Left lung (tissue), 10 donors: ENCODE data around the gene ZNF236. TPM values are rescaled to one million over a fixed set of nuclear protein-coding genes. Genes with fewer than 3 reads are reported as not detected.
"Not testable (repeated sequence)": the region's sequence is repeated elsewhere in the genome, so short reads cannot be mapped to it uniquely, and the experiment has no call there.

Source experiments
- ATAC-seq: fragments of 200-7000 bp; cut with Tn5 transposase; one replicate; pipeline ENCODE4 v1.9.1; 2020; ENCODE audit warnings: moderate library complexity
- DNase-seq, 4 donors: peaks; one replicate each; pipeline ENCODE4 v3.0.0-alpha.2; 2013 to 2020
- H3K27ac ChIP-seq, 2 donors: fragments of 200-600 bp; sonication (generic) in 1 of 2; one replicate each; pipeline versions ENCODE4 v1.5.0 to v1.8.0; 2020 to 2021
- H3K27me3 ChIP-seq, 2 donors: fragments of 200-600 bp; sonication (generic) in 1 of 2; one replicate each; pipeline versions ENCODE4 v1.5.0 to v1.8.0; 2020 to 2021
- H3K36me3 ChIP-seq, 2 donors: fragments of 200-600 bp; sonication (generic) in 1 of 2; one replicate each; pipeline versions ENCODE4 v1.5.0 to v1.8.0; 2020 to 2021
- H3K4me1 ChIP-seq, 2 donors: fragments of 200-600 bp; one replicate each; pipeline ENCODE4 v1.8.0; 2021
- H3K4me3 ChIP-seq, 2 donors: fragments of 200-600 bp; sonication (generic) in 1 of 2; one replicate each; pipeline versions ENCODE4 v1.5.0 to v1.8.0; 2020 to 2021; ENCODE audit warnings: mild to moderate bottlenecking in 1 of 2
- H3K9me3 ChIP-seq, 2 donors: fragments of 200-600 bp; sonication (generic) in 1 of 2; one replicate each; pipeline versions ENCODE4 v1.5.0 to v1.8.0; 2020 to 2021
- intact Hi-C, 2 donors: fragments of 100-400 bp; cut with DNase I; formaldehyde crosslinking; loops; one replicate each; pipeline versions ENCODE4 v1.11.2 to v1.14.2; 2022
- polyA plus RNA-seq, 6 donors: library from polyadenylated mRNA; unstranded; fragments of 120-200 nt; gene quantifications; one replicate each; pipeline ENCODE4 v1.2.1, GENCODE V29; 2013; ENCODE audit not compliant: insufficient read length in 6 of 6
- total RNA-seq, 2 donors: library from RNA; stranded (reverse); fragmentation: NEBNext Ultra II Directional; extraction: Animal tissue kit (Norgen Biotek cat#: 25700); gene quantifications; one replicate each; pipeline ENCODE4 v1.2.1, GENCODE V29; 2021
- TF ChIP-seq, protein P1 (sequence below), 2 donors: fragments of 200-600 bp; sonication (generic) in 1 of 2; IDR thresholded peaks; one replicate each; pipeline versions ENCODE4 v1.5.0 to v1.8.0; 2021; ENCODE audit warnings: antibody characterized with exemption in 2 of 2
- donor health status: DM: no; HTN: yes; CAD: no.
- donor health status: DM: no; HTN: no; CAD: no.

Gene ZNF236
- total and polyA plus RNA-seq, 8 donors: 10.9 to 15.1 (median 12.5) TPM

DNA sequence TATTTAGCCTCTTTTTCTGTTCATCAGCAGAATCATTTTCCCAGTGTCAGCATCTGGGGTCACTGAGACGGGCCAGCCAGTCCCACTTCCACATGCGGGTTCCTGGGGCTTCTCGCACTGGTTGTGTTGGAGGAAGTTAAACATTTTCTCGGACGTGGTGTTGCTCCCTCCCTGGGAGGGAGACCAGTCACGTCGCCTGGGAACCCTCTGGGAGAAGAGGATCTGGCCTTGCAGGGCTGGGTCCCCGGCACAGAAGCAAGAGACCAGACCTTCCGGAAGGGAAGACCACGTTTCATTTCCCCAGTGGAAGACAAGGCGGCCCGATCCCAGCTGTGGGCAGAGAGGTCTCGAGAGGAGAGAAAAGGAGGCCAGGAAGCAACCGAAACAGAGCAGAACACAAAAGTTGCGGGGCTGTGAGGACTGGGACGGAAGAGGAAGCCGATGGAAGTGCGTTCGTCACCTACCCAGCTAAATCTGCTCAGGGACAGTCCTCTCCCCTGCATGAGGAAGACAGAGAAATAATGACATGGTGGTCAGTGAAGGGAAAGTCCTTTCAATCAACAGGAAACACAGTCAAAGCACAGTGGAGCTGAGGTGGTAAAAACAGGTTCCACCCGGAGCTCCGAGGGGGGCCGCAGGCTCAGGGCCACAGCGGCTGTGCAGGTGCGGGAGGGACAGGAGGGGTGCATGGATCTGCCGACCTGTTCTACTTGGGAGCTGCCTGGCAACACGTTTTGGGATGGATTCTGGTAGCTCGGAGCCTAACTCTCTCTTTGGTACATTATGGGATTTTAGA is 165.9 kb downstream of the ZNF236 start:
- H3K4me3 ChIP-seq: no peak overlapping the region
- TF ChIP-seq, protein P1, sequence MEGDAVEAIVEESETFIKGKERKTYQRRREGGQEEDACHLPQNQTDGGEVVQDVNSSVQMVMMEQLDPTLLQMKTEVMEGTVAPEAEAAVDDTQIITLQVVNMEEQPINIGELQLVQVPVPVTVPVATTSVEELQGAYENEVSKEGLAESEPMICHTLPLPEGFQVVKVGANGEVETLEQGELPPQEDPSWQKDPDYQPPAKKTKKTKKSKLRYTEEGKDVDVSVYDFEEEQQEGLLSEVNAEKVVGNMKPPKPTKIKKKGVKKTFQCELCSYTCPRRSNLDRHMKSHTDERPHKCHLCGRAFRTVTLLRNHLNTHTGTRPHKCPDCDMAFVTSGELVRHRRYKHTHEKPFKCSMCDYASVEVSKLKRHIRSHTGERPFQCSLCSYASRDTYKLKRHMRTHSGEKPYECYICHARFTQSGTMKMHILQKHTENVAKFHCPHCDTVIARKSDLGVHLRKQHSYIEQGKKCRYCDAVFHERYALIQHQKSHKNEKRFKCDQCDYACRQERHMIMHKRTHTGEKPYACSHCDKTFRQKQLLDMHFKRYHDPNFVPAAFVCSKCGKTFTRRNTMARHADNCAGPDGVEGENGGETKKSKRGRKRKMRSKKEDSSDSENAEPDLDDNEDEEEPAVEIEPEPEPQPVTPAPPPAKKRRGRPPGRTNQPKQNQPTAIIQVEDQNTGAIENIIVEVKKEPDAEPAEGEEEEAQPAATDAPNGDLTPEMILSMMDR (IDR thresholded peaks at IDR 0.05): no peak
- peak overlapping the region; percentile 39 to 49 for H3K27ac ChIP-seq
- H3K9me3 ChIP-seq: no peaks in the 10 kb centered on the region
- no peaks in the 10 kb centered on the region for H3K4me1 ChIP-seq
- DNase-seq (peak in 1 of 4 donors; percentile 69), ATAC-seq (peak; percentile 37)
- H3K27me3 ChIP-seq: no peaks in the 10 kb centered on the region
- H3K36me3 ChIP-seq: no peaks in the 10 kb centered on the region
- intact Hi-C loops: loop anchor here in 1 of 2 donors (10.0 kb wide), 1 partner anchor 183 kb away; no protein-coding TSS in a partner anchor

DNA sequence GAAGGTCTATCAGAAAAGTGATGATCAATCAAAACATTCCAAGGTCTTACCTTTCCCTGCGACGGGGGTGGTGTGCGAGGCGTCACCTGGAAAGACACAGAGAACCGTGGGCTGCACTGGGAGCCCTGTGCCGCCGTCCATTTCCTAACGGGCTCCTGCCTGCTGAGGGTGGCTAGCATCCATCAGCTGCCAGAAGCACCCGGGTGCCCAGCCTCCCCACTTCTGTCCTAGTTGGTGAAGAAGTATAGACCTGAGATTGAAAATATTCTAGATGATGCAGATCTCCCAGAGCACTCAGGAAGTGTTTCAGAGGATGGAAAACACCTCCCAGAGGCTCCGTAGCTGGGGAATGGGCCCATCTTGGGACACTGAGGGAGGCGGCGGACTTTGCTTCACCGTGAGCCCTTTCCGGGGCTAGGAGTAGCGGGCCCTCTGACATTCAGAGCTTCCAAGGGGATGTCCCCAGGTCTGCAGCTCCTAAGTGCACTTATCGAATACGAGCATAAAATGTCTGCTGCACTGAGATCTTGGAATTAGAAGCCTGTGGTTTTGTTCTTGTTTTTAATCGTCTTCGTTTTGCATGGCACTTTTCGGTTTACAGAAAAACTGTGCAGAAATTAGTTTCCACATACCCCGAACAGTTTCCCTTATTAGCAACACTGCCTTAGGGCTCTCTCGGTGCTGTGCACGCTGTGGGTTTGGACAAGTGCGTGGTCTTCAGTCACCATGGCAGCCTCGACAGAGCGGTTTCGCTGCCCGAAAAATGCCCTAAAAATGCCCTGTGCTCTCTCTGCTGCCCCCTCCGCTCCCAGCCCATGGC is 166.7 kb downstream of the ZNF236 start:
- intact Hi-C loops: loop anchor here in 1 of 2 donors (10.0 kb wide), 1 partner anchor 184 kb away; no protein-coding TSS in a partner anchor
- H3K36me3 ChIP-seq: no peaks in the 10 kb centered on the region
- TF ChIP-seq, protein P1 (IDR thresholded peaks at IDR 0.05): no peak

DNA sequence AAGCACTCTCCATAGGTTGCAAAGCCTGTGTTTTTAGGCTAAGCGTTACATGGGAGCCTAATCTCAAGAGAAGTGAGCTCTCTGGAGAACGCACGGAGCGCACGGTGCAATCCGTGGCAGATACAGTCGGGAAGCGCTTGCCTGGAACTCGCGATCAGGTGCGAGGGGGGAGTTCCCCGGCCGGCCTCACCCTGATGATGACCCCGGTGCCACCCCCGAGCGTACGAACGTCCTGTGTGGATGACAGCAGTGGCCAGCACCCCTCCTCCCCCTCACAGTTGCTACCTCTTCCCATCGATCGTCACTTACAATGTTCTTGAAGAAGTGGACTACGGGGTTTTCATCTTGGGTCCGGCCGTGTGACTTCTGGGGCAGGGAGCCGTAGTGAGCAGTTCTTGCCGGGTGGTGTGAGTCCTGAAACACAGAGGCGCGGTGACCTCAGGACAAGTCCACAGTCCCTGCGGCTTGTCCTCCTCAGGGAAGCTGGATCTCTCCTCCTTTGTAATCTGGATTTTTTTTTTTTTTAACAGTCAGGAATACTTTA is 167.4 kb downstream of the ZNF236 start:
- ATAC-seq (no peak), DNase-seq (no peak)
- no peaks in the 10 kb centered on the region for H3K4me1 ChIP-seq
- H3K9me3 ChIP-seq: no peaks in the 10 kb centered on the region
- intact Hi-C loops: loop anchor here in 1 of 2 donors (10.0 kb wide), 1 partner anchor 185 kb away; no protein-coding TSS in a partner anchor
- TF ChIP-seq, protein P1 (IDR thresholded peaks at IDR 0.05): no peak
- H3K27ac ChIP-seq: no peak overlapping the region
- H3K36me3 ChIP-seq: no peaks in the 10 kb centered on the region
- H3K27me3 ChIP-seq: no peaks in the 10 kb centered on the region
- no peak overlapping the region for H3K4me3 ChIP-seq

More for the DNA sequence above, 166.7 kb downstream of the ZNF236 start:
- no peaks in the 10 kb centered on the region for H3K27me3 ChIP-seq
- no peaks in the 10 kb centered on the region for H3K4me1 ChIP-seq
- no peak overlapping the region for H3K4me3 ChIP-seq
- no peak overlapping the region for H3K27ac ChIP-seq
- no peak for ATAC-seq
- H3K9me3 ChIP-seq: no peaks in the 10 kb centered on the region
- DNase-seq: no peak

DNA sequence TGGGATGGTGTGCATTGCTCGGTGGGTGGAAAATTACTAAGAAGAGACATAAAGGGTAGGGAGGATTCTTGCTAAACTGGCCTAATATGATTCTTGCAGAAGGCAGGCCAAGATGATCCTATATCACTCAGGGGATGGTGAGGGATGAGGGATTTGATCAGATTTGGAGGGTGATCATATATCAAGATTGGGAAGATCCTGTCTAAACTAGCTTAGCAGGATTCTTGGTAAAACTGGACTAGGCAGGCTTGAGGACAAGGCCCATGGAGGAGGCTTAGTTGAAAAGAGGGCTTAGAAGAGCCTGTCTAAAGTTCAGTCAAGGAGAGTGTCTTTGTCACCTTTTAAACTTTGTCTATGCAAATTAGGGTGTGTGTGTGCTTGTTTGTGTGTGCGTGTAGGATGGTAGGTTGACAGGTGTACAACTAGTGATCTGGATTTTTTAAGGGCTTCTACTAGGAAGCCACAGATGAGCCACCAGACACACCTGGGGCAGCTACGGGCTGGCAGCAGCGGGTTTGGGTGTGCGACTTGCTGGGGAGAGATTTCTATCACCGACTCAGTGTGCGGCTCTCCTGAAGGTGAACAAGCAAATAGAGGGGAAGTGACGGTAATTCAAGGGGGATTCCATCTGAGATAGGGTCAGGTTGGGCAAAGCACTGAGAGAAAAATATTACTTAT is 168.1 kb downstream of the ZNF236 start:
- DNase-seq, H3K9me3 ChIP-seq, H3K4me1 ChIP-seq, H3K4me3 ChIP-seq, H3K27ac ChIP-seq, intact Hi-C loops, ATAC-seq, H3K27me3 ChIP-seq, H3K36me3 ChIP-seq: not testable (repeated sequence)

DNA sequence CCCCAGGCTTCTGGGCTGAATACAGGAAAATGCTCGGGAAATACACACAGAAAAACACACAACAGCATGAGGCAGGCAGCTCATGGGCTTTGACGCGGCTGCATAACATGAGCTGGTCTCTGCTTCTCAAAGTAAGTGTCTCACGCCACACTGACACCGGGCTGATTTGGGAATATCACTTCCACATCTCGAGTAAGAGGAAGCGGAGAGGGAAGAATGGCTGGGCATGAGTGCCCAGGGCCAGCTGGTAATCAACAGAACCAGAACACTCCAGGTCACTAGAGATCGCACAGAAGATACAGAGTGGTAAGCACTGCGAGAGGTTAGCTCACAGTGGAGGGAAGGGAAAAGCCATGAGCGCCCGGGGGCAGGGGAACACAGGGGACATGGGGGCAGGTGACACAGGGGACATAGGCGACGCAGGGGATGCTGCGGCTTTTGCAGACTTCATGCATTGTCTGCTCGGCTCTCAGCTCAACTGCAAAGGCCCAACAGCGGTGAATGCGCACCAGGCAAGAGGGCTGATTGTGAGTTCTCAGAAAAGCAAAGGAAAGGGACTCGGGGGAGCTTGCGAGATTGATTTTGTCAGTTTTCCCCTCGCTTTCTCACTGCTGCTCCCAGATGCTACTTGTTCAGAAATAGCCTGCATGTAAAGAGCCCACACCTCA is 168.8 kb downstream of the ZNF236 start:
- intact Hi-C loops: no loop called here
- no peak for ATAC-seq
- Histone ChIP-seq H3K36me3 (no peaks in the 10 kb centered on the region), H3K4me3 (no peak overlapping the region), H3K27me3 (no peaks in the 10 kb centered on the region), H3K4me1 (no peaks in the 10 kb centered on the region), H3K27ac (no peak overlapping the region), H3K9me3 (no peaks in the 10 kb centered on the region)
- DNase-seq: no peak
- TF ChIP-seq, protein P1 (IDR thresholded peaks at IDR 0.05): no peak
